ENCODE data around the gene NSD1. TPM values are rescaled to one million over a fixed set of nuclear protein-coding genes. Genes with fewer than 3 reads are reported as not detected.
A peak's percentile ranks its signal among the peaks of the same experiment; 100 is the strongest.

The NSD1 gene
- total RNA-seq, 2 experiments from 2014 or later = 91.8 to 98.4 TPM

GRCh38 chr5:177332031-177332895 lies 198.7 kb downstream of the NSD1 start:
- no peak overlapping the region for H3K27ac Mint-ChIP-seq
- no peak for DNase-seq
- POLR2A ChIA-PET = interaction anchor here (0.8 kb wide), 1 partner anchor 18 kb away, joined by 4 read pairs; no protein-coding TSS in a partner anchor

GRCh38 chr5:177332896-177333260 lies 199.3 kb downstream of the NSD1 start:
- ChIA-PET POLR2A (no interaction called here), CTCF (interaction anchor here (1.1 to 1.6 kb wide), 3 partner anchors 18 to 111 kb away, joined by 3 to 4 read pairs (median 4); no protein-coding TSS in a partner anchor)
- peaks cover 63% of the 10 kb centered on the region for H3K36me3 Mint-ChIP-seq (ENCODE audit: low read depth)
- H3K27me3 Mint-ChIP-seq (ENCODE audit: low read depth) = no peaks in the 10 kb centered on the region
- H3K4me3 Mint-ChIP-seq = no peak overlapping the region
- H3K9me3 Mint-ChIP-seq (ENCODE audit: insufficient read depth) = no peaks in the 10 kb centered on the region
- H3K4me1 Mint-ChIP-seq (ENCODE audit: low read depth) = peaks cover 38% of the 10 kb centered on the region
- DNase-seq (no peak), ATAC-seq (no peak)
- peak overlapping the region; percentile 25 for H3K27ac Mint-ChIP-seq

More at GRCh38 chr5:177332031-177332895, 198.7 kb downstream of the NSD1 start:
- Mint-ChIP-seq H3K36me3 (ENCODE audit: low read depth) (peaks cover 61% of the 10 kb centered on the region), H3K4me3 (no peak overlapping the region), H3K27me3 (ENCODE audit: low read depth) (no peaks in the 10 kb centered on the region), H3K4me1 (ENCODE audit: low read depth) (peaks cover 44% of the 10 kb centered on the region), H3K9me3 (ENCODE audit: insufficient read depth) (no peaks in the 10 kb centered on the region)
- ATAC-seq = no peak
- CTCF ChIA-PET = interaction anchor here (1.1 to 1.6 kb wide), 4 partner anchors 14 to 111 kb away, joined by 3 to 5 read pairs (median 4); no protein-coding TSS in a partner anchor

GRCh38 chr5:177333420-177334154 lies 200.0 kb downstream of the NSD1 start:
- Mint-ChIP-seq H3K36me3 (ENCODE audit: low read depth) (peaks cover 64% of the 10 kb centered on the region), H3K9me3 (ENCODE audit: insufficient read depth) (no peaks in the 10 kb centered on the region), H3K4me3 (no peak overlapping the region), H3K27ac (no peak overlapping the region), H3K4me1 (ENCODE audit: low read depth) (peaks cover 33% of the 10 kb centered on the region), H3K27me3 (ENCODE audit: low read depth) (no peaks in the 10 kb centered on the region)
- ATAC-seq (no peak), DNase-seq (no peak)
- POLR2A ChIA-PET = interaction anchor here (0.8 kb wide), 1 partner anchor 18 kb away, joined by 3 read pairs; the partner anchor contains the start of gene LMAN2
- CTCF ChIA-PET = interaction anchor here (1.1 to 1.6 kb wide), 3 partner anchors 24 to 110 kb away, joined by 3 to 4 read pairs (median 3); no protein-coding TSS in a partner anchor

GRCh38 chr5:177334155-177334551 lies 200.6 kb downstream of the NSD1 start:
- ChIA-PET POLR2A (interaction anchor here (0.8 kb wide), 1 partner anchor 17 kb away, joined by 3 read pairs; the partner anchor contains the start of gene LMAN2), CTCF (interaction anchor here (1.4 to 1.6 kb wide), 2 partner anchors 24 to 35 kb away, joined by 3 to 4 read pairs; no protein-coding TSS in a partner anchor)

GRCh38 chr5:177334781-177335700 lies 201.5 kb downstream of the NSD1 start:
- peaks cover 66% of the 10 kb centered on the region for H3K36me3 Mint-ChIP-seq (ENCODE audit: low read depth)
- H3K9me3 Mint-ChIP-seq (ENCODE audit: insufficient read depth) = no peaks in the 10 kb centered on the region
- peaks cover 46% of the 10 kb centered on the region for H3K4me1 Mint-ChIP-seq (ENCODE audit: low read depth)
- H3K4me3 Mint-ChIP-seq = no peak overlapping the region
- H3K27ac Mint-ChIP-seq = no peak overlapping the region
- no peak for DNase-seq
- ChIA-PET CTCF (interaction anchor here (0.6 to 1.7 kb wide), 7 partner anchors 11 to 221 kb away, joined by 3 to 7 read pairs (median 4); no protein-coding TSS in a partner anchor), POLR2A (interaction anchor here (1.2 kb wide), 1 partner anchor 17 kb away, joined by 3 read pairs; the partner anchor contains the start of gene LMAN2)
- ATAC-seq = no peak
- no peaks in the 10 kb centered on the region for H3K27me3 Mint-ChIP-seq (ENCODE audit: low read depth)

More at GRCh38 chr5:177334155-177334551, 200.6 kb downstream of the NSD1 start:
- DNase-seq (no peak), ATAC-seq (no peak)
- no peaks in the 10 kb centered on the region for H3K27me3 Mint-ChIP-seq (ENCODE audit: low read depth)
- no peak overlapping the region for H3K27ac Mint-ChIP-seq
- H3K4me3 Mint-ChIP-seq = no peak overlapping the region
- no peaks in the 10 kb centered on the region for H3K9me3 Mint-ChIP-seq (ENCODE audit: insufficient read depth)
- peaks cover 64% of the 10 kb centered on the region for H3K36me3 Mint-ChIP-seq (ENCODE audit: low read depth)
- peaks cover 37% of the 10 kb centered on the region for H3K4me1 Mint-ChIP-seq (ENCODE audit: low read depth)

- Mint-ChIP-seq H3K36me3 (ENCODE audit: low read depth) (peaks cover 62% of the 10 kb centered on the region), H3K4me1 (ENCODE audit: low read depth) (peaks cover 50% of the 10 kb centered on the region), H3K9me3 (ENCODE audit: insufficient read depth) (no peaks in the 10 kb centered on the region), H3K4me3 (no peak overlapping the region), H3K27ac (no peak overlapping the region), H3K27me3 (ENCODE audit: low read depth) (no peaks in the 10 kb centered on the region)
- POLR2A ChIA-PET = interaction anchor here (1.2 kb wide), 1 partner anchor 16 kb away, joined by 3 read pairs; the partner anchor contains the start of gene LMAN2
- ATAC-seq = no peak
- no peak for DNase-seq
- CTCF ChIA-PET = interaction anchor here (0.6 to 1.7 kb wide), 12 partner anchors 8 to 222 kb away, joined by 3 to 11 read pairs (median 4); no protein-coding TSS in a partner anchor
Observed at GRCh38 chr5:177335701-177336065, 202.1 kb downstream of the NSD1 start.

- Mint-ChIP-seq H3K4me1 (ENCODE audit: low read depth) (peaks cover 50% of the 10 kb centered on the region), H3K9me3 (ENCODE audit: insufficient read depth) (no peaks in the 10 kb centered on the region), H3K27ac (peak overlapping the region; percentile 57), H3K27me3 (ENCODE audit: low read depth) (no peaks in the 10 kb centered on the region), H3K4me3 (no peak overlapping the region), H3K36me3 (ENCODE audit: low read depth) (peaks cover 62% of the 10 kb centered on the region)
- POLR2A ChIA-PET = interaction anchor here (1.2 kb wide), 1 partner anchor 16 kb away, joined by 3 read pairs; the partner anchor contains the start of gene LMAN2
- peak; percentile 77 for ATAC-seq
- DNase-seq = peak; percentile 48
- CTCF ChIA-PET = interaction anchor here (1.0 to 1.7 kb wide), 11 partner anchors 9 to 222 kb away, joined by 3 to 11 read pairs (median 4); no protein-coding TSS in a partner anchor
Observed at GRCh38 chr5:177336112-177336511, 202.5 kb downstream of the NSD1 start.

- no peak overlapping the region for H3K4me3 Mint-ChIP-seq
- CTCF ChIA-PET = interaction anchor here (0.8 to 1.7 kb wide), 10 partner anchors 10 to 223 kb away, joined by 3 to 11 read pairs (median 4); no protein-coding TSS in a partner anchor
- ATAC-seq (no peak), DNase-seq (no peak)
- no peaks in the 10 kb centered on the region for H3K27me3 Mint-ChIP-seq (ENCODE audit: low read depth)
- H3K27ac Mint-ChIP-seq = peak overlapping the region; percentile 57
- no peaks in the 10 kb centered on the region for H3K9me3 Mint-ChIP-seq (ENCODE audit: insufficient read depth)
- peaks cover 45% of the 10 kb centered on the region for H3K4me1 Mint-ChIP-seq (ENCODE audit: low read depth)
- peaks cover 62% of the 10 kb centered on the region for H3K36me3 Mint-ChIP-seq (ENCODE audit: low read depth)
- POLR2A ChIA-PET = no interaction called here
Observed at GRCh38 chr5:177336603-177337494, 203.3 kb downstream of the NSD1 start.

- POLR2A ChIA-PET = no interaction called here
- CTCF ChIA-PET = no interaction called here
- no peak overlapping the region for H3K4me3 Mint-ChIP-seq
- H3K4me1 Mint-ChIP-seq (ENCODE audit: low read depth) = peaks cover 40% of the 10 kb centered on the region
- H3K9me3 Mint-ChIP-seq (ENCODE audit: insufficient read depth) = no peaks in the 10 kb centered on the region
- H3K36me3 Mint-ChIP-seq (ENCODE audit: low read depth) = peaks cover 58% of the 10 kb centered on the region
- DNase-seq = no peak
- H3K27ac Mint-ChIP-seq = peak overlapping the region; percentile 50
- H3K27me3 Mint-ChIP-seq (ENCODE audit: low read depth) = no peaks in the 10 kb centered on the region
- no peak for ATAC-seq
Observed at GRCh38 chr5:177338251-177339106, 204.9 kb downstream of the NSD1 start.
